H1 (cell line): ENCODE measurements around the gene HEPHL1. TPM values are rescaled to one million over a fixed set of nuclear protein-coding genes. Genes with fewer than 3 reads are reported as not detected.

Experiments used
- CTCF ChIA-PET: fragments of 300-600 bp; sonication (Branson Sonifier 250); formaldehyde crosslinking; loops from one replicate; lab custom pipeline; 2021; ENCODE audit not compliant: partially characterized antibody; lab: Charles Lee
- POLR2A ChIA-PET: fragments of 300-600 bp; sonication (Branson Sonifier 250); formaldehyde crosslinking; loops from one replicate; lab custom pipeline; 2021; ENCODE audit warnings: inconsistent platforms; ENCODE audit not compliant: partially characterized antibody; lab: Charles Lee
- DNase-seq, 2 experiments: peaks; one replicate each; pipeline versions ENCODE4 v3.0.0 to v3.0.0-alpha.2; 2010 to 2022; ENCODE audit warnings: low spot score in 2 of 2, low read depth in 1 of 2, mixed read lengths in 1 of 2
- FAIRE-seq: peaks from 2 replicates; lab custom pipeline; 2011; peaks lifted over from hg19 to GRCh38; lab: Jason Lieb, UNC
- H2AFZ ChIP-seq: 2 replicates; pipeline ENCODE4 v1.8.1; 2012; ENCODE audit warnings: low read length, inconsistent platforms
- H2AK5ac ChIP-seq: 2 replicates; pipeline ENCODE4 v1.6.1; 2013; ENCODE audit warnings: low read depth, low read length
- H2BK120ac ChIP-seq: replicated peaks from 2 replicates; pipeline ENCODE3; 2013; ENCODE audit warnings: low read depth, low read length, inconsistent platforms
- H2BK12ac ChIP-seq: 2 replicates; pipeline ENCODE4 v1.6.1; 2013; ENCODE audit warnings: low read depth, low read length
- H2BK15ac ChIP-seq: 2 replicates; pipeline ENCODE4 v1.6.1; 2013; ENCODE audit warnings: low read length
- H2BK20ac ChIP-seq: 2 replicates; pipeline ENCODE4 v1.6.1; 2013; ENCODE audit warnings: low read length
- H2BK5ac ChIP-seq: 2 replicates; pipeline ENCODE4 v1.6.1; 2013; ENCODE audit warnings: low read depth, low read length
- H3K14ac ChIP-seq: 2 replicates; pipeline ENCODE4 v1.6.1; 2013; ENCODE audit warnings: inconsistent platforms; ENCODE audit not compliant: insufficient read length
- H3K18ac ChIP-seq: 2 replicates; pipeline ENCODE4 v1.6.1; 2013; ENCODE audit warnings: low read length; ENCODE audit errors: extremely low read depth
- H3K23ac ChIP-seq: 2 replicates; pipeline ENCODE4 v1.6.1; 2013; ENCODE audit warnings: inconsistent platforms; ENCODE audit not compliant: insufficient read length
- H3K23me2 ChIP-seq: 2 replicates; pipeline ENCODE4 v1.6.1; 2013; ENCODE audit warnings: low read depth, low read length
- H3K27ac ChIP-seq: 2 replicates; pipeline ENCODE4 v1.6.1; 2011; ENCODE audit warnings: low read depth, low read length, inconsistent platforms
- H3K27me3 ChIP-seq, 4 experiments: replicated peaks in 1 of 4; 1 replicate in 1 of 4; 2 replicates in 3 of 4; pipeline versions ENCODE4 v1.6.1 to v1.8.1; 2011 to 2013; ENCODE audit warnings: low read length in 3 of 4, mild to moderate bottlenecking in 3 of 4, inconsistent platforms in 2 of 4, mixed read lengths in 2 of 4, moderate library complexity in 1 of 4; ENCODE audit not compliant: control insufficient read depth in 3 of 4, insufficient read depth in 3 of 4; ENCODE audit errors: extremely low read depth in 1 of 4
- H3K36me3 ChIP-seq, 4 experiments: 2 replicates each; pipeline versions ENCODE4 v1.6.1 to v1.8.1; 2011 to 2013; ENCODE audit warnings: mild to moderate bottlenecking in 4 of 4, low read length in 3 of 4, moderate library complexity in 2 of 4, control low read depth in 1 of 4, inconsistent platforms in 1 of 4; ENCODE audit not compliant: insufficient read depth in 4 of 4, control insufficient read depth in 2 of 4
- H3K4ac ChIP-seq: replicated peaks from 2 replicates; pipeline ENCODE3; 2013; ENCODE audit warnings: low read length, low read depth, mixed read lengths, inconsistent platforms; ENCODE audit not compliant: insufficient read length
- H3K4me1 ChIP-seq, 4 experiments: replicated peaks in 1 of 4; 1 replicate in 1 of 4; 2 replicates in 3 of 4; pipeline versions ENCODE4 v1.6.1 to v1.8.1; 2011 to 2013; ENCODE audit warnings: low read length in 3 of 4, inconsistent platforms in 2 of 4, mixed read lengths in 1 of 4; ENCODE audit not compliant: insufficient read depth in 4 of 4, control insufficient read depth in 3 of 4
- H3K4me2 ChIP-seq, 2 experiments: 2 replicates each; pipeline versions ENCODE4 v1.6.1 to v1.8.1; 2011 to 2013; ENCODE audit warnings: low read depth in 2 of 2, low read length in 2 of 2, control low read depth in 1 of 2, inconsistent platforms in 1 of 2, mild to moderate bottlenecking in 1 of 2; ENCODE audit not compliant: insufficient read depth in 1 of 2
- H3K4me3 ChIP-seq, 4 experiments: fragments of 200-600, 300-600 bp in 1 of 4; sonication (generic), shearing (Covaris generic), sonication (Bioruptor Twin) in 1 of 4; 2 replicates each; pipeline versions ENCODE4 v1.5.1 to v1.8.1; 2011 to 2016; ENCODE audit warnings: low read length in 4 of 4, low read depth in 3 of 4, control low read depth in 2 of 4, inconsistent platforms in 2 of 4, mild to moderate bottlenecking in 2 of 4, mixed read lengths in 1 of 4, moderate library complexity in 1 of 4; ENCODE audit not compliant: insufficient read depth in 2 of 4; ENCODE audit errors: extremely low read depth in 1 of 4
- H3K56ac ChIP-seq: replicated peaks from 2 replicates; pipeline ENCODE3; 2013; ENCODE audit warnings: low read depth, mild to moderate bottlenecking, mixed read lengths, low read length, inconsistent platforms; ENCODE audit not compliant: insufficient read length
- H3K79me1 ChIP-seq: 2 replicates; pipeline ENCODE4 v1.6.1; 2013; ENCODE audit warnings: low read depth, low read length, control low read depth
- H3K79me2 ChIP-seq, 2 experiments: 2 replicates each; pipeline versions ENCODE4 v1.6.1 to v1.8.1; 2012 to 2013; ENCODE audit warnings: low read length in 2 of 2, mild to moderate bottlenecking in 2 of 2, inconsistent platforms in 1 of 2; ENCODE audit not compliant: insufficient read depth in 2 of 2, control insufficient read depth in 1 of 2
- H3K9ac ChIP-seq, 4 experiments: replicated peaks in 1 of 4; 1 replicate in 1 of 4; 2 replicates in 3 of 4; pipeline versions ENCODE4 v1.6.1 to v1.8.1; 2011 to 2013; ENCODE audit warnings: low read depth in 3 of 4, low read length in 3 of 4, control low read depth in 2 of 4, mild to moderate bottlenecking in 2 of 4, moderate library complexity in 2 of 4, inconsistent platforms in 1 of 4; ENCODE audit errors: extremely low read depth in 1 of 4
- H3K9me3 ChIP-seq, 2 experiments: 2 replicates each; pipeline versions ENCODE4 v1.6.1 to v1.8.1; 2012 to 2013; ENCODE audit warnings: mild to moderate bottlenecking in 2 of 2, moderate library complexity in 2 of 2, control low read depth in 1 of 2, inconsistent platforms in 1 of 2, low read depth in 1 of 2, low read length in 1 of 2, mixed read lengths in 1 of 2; ENCODE audit not compliant: insufficient read depth in 2 of 2
- H4K20me1 ChIP-seq, 2 experiments: replicated peaks in 1 of 2; 2 replicates each; pipeline versions ENCODE3 to v1.8.1; 2011 to 2013; ENCODE audit warnings: inconsistent platforms in 2 of 2, low read length in 2 of 2, mild to moderate bottlenecking in 1 of 2; ENCODE audit not compliant: insufficient read depth in 2 of 2, control insufficient read depth in 1 of 2
- H4K5ac ChIP-seq: 2 replicates; pipeline ENCODE4 v1.6.1; 2013; ENCODE audit warnings: low read length, low read depth, mixed read lengths, inconsistent platforms; ENCODE audit not compliant: insufficient read length
- H4K8ac ChIP-seq: 2 replicates; pipeline ENCODE4 v1.8.0; 2013; ENCODE audit warnings: mild to moderate bottlenecking, moderate library complexity, low read length, inconsistent platforms; ENCODE audit not compliant: insufficient read depth; ENCODE audit errors: extremely low read depth
- H4K91ac ChIP-seq: replicated peaks from 2 replicates; pipeline ENCODE3; 2013; ENCODE audit warnings: low read length, mixed read lengths, inconsistent platforms; ENCODE audit not compliant: insufficient read length
- CREB1 ChIP-seq: IDR thresholded peaks from 2 replicates; pipeline ENCODE4 v1.6.1; 2012; ENCODE audit warnings: inconsistent platforms
- WGBS, 2 experiments: shearing (Covaris generic) in 1 of 2; methylation state at CpG; one replicate each; pipeline versions ENCODE4 v1.1.6 to v1.1.7; 2013 to 2015; ENCODE audit warnings: low lambda C conversion rate in 2 of 2, mixed read lengths in 2 of 2, inconsistent platforms in 1 of 2, low coverage in 1 of 2, missing lambda C conversion rate in 1 of 2; ENCODE audit not compliant: insufficient replicate concordance in 2 of 2, insufficient coverage in 1 of 2, insufficient read length in 1 of 2; ENCODE audit errors: extremely low coverage in 1 of 2, missing lambda C conversion rate in 1 of 2; 5-methylcytosine and 5-hydroxymethylcytosine counted together
- polyA plus RNA-seq, 7 experiments: library from polyadenylated mRNA; depleted of rRNA in 3 of 7; stranded (reverse) in 5 of 7; unstranded in 2 of 7; fragments of >200 nt in 5 of 7; fragments of 200-250 nt in 2 of 7; gene quantifications; 1 replicate in 5 of 7; 2 replicates in 1 of 7; 4 replicates in 1 of 7; pipeline versions ENCODE4 v1.2.1 to v1.2.3, GENCODE V29; 2011 to 2013; ENCODE audit warnings: missing spikeins in 2 of 7, mixed read lengths in 2 of 7
- total RNA-seq: library from RNA; stranded (reverse); fragmentation: NEBNext Ultra II Directional; extraction: Animal tissue kit (Norgen Biotek cat#: 25700); gene quantifications from 2 replicates; pipeline ENCODE4 v1.2.1, GENCODE V29; 2021
- TF ChIP-seq, protein P1 (sequence below): IDR thresholded peaks from 2 replicates; pipeline ENCODE4 v1.6.1; 2011; ENCODE audit warnings: low read depth, mild to moderate bottlenecking, low read length; ENCODE audit not compliant: insufficient read depth

Gene HEPHL1
- total and polyA plus RNA-seq, 2 of the 8 experiments (the other 6 are each of a cell fraction or from before 2014, with no cell fraction given) = 0.09 to 0.11 TPM

DNA sequence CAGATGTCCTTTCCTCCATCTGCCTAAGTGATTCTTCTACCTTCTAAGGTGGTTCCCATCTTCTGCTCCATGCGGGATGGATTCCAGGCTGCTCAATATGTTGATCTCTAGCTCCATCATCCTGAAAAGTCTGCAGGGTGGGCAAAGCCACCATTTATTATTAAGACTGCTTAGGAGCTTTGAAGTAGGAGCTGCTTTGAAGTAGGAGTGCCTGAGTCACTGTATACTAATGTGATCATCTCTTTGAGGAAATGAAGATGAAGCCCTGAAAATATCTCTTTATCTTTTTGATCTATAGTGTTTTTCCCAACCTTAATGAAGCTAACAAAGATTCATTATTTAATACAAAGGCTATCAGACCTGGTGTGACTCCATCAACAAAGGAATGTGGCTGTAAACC is 13.1 kb downstream of the HEPHL1 start:
- no peak overlapping the region for H3K4me2 ChIP-seq
- POLR2A ChIA-PET = no interaction called here
- WGBS, 2 experiments = 25% methylated on average over 1 of the region's 1 CpG; no CpG with 5 or more reads in 1 of the 2 experiments

More for the DNA sequence above, 13.1 kb downstream of the HEPHL1 start:
- CTCF ChIA-PET = interaction anchor here (0.8 kb wide), 1 partner anchor 97 kb away, joined by 3 read pairs; no protein-coding TSS in a partner anchor
- Histone ChIP-seq H4K91ac (no peak overlapping the region), H3K4ac (no peak overlapping the region), H2BK20ac (no peak overlapping the region), H4K8ac (no peak overlapping the region), H4K20me1 (no peaks in the 10 kb centered on the region), H3K18ac (no peak overlapping the region), H2BK15ac (no peak overlapping the region), H3K79me1 (no peaks in the 10 kb centered on the region), H3K27ac (no peak overlapping the region), H3K23ac (no peak overlapping the region), H3K9ac (no peak overlapping the region), H3K56ac (no peak overlapping the region), H3K4me3 (no peak overlapping the region), H2AFZ (no peak overlapping the region), H3K36me3 (no peaks in the 10 kb centered on the region), H3K23me2 (no peaks in the 10 kb centered on the region; the same call in 1 of the 2 replicates), H3K27me3 (no peaks in the 10 kb centered on the region; a peak in 1 of 7 replicates), H2AK5ac (no peak overlapping the region), H3K9me3 (peaks cover 4 to 10% of the 10 kb centered on the region in 2 experiments; a peak in 2 of 4 replicates), H2BK5ac (no peak overlapping the region), H4K5ac (no peak overlapping the region), H2BK120ac (no peak overlapping the region), H3K4me1 (no peaks in the 10 kb centered on the region), H3K14ac (no peak overlapping the region), H2BK12ac (no peak overlapping the region), H3K79me2 (no peaks in the 10 kb centered on the region)
- FAIRE-seq (no peak), DNase-seq (peak in 1 of 2 experiments; percentile 1)
- no peak for TF ChIP-seq CREB1
- TF ChIP-seq, protein P1, sequence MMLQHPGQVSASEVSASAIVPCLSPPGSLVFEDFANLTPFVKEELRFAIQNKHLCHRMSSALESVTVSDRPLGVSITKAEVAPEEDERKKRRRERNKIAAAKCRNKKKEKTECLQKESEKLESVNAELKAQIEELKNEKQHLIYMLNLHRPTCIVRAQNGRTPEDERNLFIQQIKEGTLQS = no peak
